GM12878 (cell line): ENCODE results near the gene HIVEP1. TPM values are rescaled to one million over a fixed set of nuclear protein-coding genes. Genes with fewer than 3 reads are reported as not detected.

Source experiments
- ATAC-seq: fragments of 200-7000 bp; cut with Tn5 transposase; 3 replicates; pipeline ENCODE4 v1.9.1; 2020; ENCODE audit warnings: mild to moderate bottlenecking, moderate library complexity
- BruUV-seq: library from RNA; stranded (reverse); fragments of 400-500 nt; replicated peaks from 2 replicates; lab custom pipeline; 2021; lab: Mats Ljungman, UMichigan
- CTCF ChIA-PET: fragments of 300-600 bp; sonication (Branson Sonifier 250); formaldehyde crosslinking; extraction: SDS; loops from one replicate; lab custom pipeline; 2021; ENCODE audit warnings: inconsistent platforms; lab: Yijun Ruan, JAX
- POLR2A ChIA-PET: fragments of 350-600 bp; formaldehyde crosslinking; extraction: SDS; loops from one replicate; lab custom pipeline; 2021; ENCODE audit warnings: inconsistent platforms; lab: Charles Lee
- RAD21 ChIA-PET: fragments of 300-600 bp; sonication (Branson Sonifier 250); formaldehyde crosslinking; loops from one replicate; lab custom pipeline; 2023; ENCODE audit warnings: antibody characterized with exemption; ENCODE audit not compliant: unreplicated experiment; lab: Charles Lee
- SMC1A ChIA-PET: fragments of 300-600 bp; sonication (Branson Sonifier 250); formaldehyde crosslinking; loops from one replicate; lab custom pipeline; 2023; ENCODE audit not compliant: unreplicated experiment, uncharacterized antibody; lab: Charles Lee
- DNase-seq: peaks from one replicate; pipeline ENCODE4 v3.0.0-alpha.2; 2011; ENCODE audit warnings: low read depth, low spot score
- FAIRE-seq: peaks from 3 replicates; lab custom pipeline; 2011; peaks lifted over from hg19 to GRCh38; lab: Jason Lieb, UNC
- H2AFZ ChIP-seq: 2 replicates; pipeline ENCODE4 v1.6.0; 2011; ENCODE audit warnings: low read depth, low read length, control low read depth; ENCODE audit not compliant: control insufficient read depth
- H3K27ac ChIP-seq: 2 replicates; pipeline ENCODE4 v1.5.1; 2011; ENCODE audit warnings: control low read depth; ENCODE audit not compliant: control insufficient read depth, insufficient read depth
- H3K27me3 ChIP-seq, 2 experiments: replicated peaks in 1 of 2; 2 replicates each; pipeline versions ENCODE4 v1.6.0 to v1.6.1; 2011; ENCODE audit warnings: low read length in 1 of 2; ENCODE audit not compliant: control insufficient read depth in 2 of 2, insufficient read depth in 2 of 2
- H3K36me3 ChIP-seq, 2 experiments: 2 replicates each; pipeline ENCODE4 v1.5.1; 2011; ENCODE audit warnings: low read length in 1 of 2; ENCODE audit not compliant: control insufficient read depth in 2 of 2, insufficient read depth in 2 of 2
- H3K4me1 ChIP-seq: 2 replicates; pipeline ENCODE4 v1.6.1; 2011; ENCODE audit warnings: mild to moderate bottlenecking, low read length, moderate library complexity, mixed read lengths; ENCODE audit not compliant: control insufficient read depth, insufficient read depth
- H3K4me2 ChIP-seq: 2 replicates; pipeline ENCODE4 v1.6.0; 2011; ENCODE audit warnings: control low read depth; ENCODE audit not compliant: control insufficient read depth, insufficient read depth
- H3K4me3 ChIP-seq: fragments of 200-600 bp; sonication (generic); 2 replicates; pipeline ENCODE4 v1.5.1; 2016
- H3K79me2 ChIP-seq: 2 replicates; pipeline ENCODE4 v1.6.0; 2011; ENCODE audit warnings: low read length; ENCODE audit not compliant: control insufficient read depth, insufficient read depth
- H3K9ac ChIP-seq: 2 replicates; pipeline ENCODE4 v1.8.0; 2011; ENCODE audit warnings: low read length, control low read depth, mixed read lengths; ENCODE audit not compliant: control insufficient read depth, insufficient read depth
- H3K9me3 ChIP-seq: replicated peaks from 3 replicates; pipeline ENCODE4 v1.5.1; 2011; ENCODE audit warnings: mild to moderate bottlenecking, low read length; ENCODE audit not compliant: control insufficient read depth, insufficient read depth
- H4K20me1 ChIP-seq: 2 replicates; pipeline ENCODE4 v1.6.0; 2011; ENCODE audit not compliant: control insufficient read depth, insufficient read depth
- BHLHE40 ChIP-seq, 2 experiments: fragments of 450-650 bp in 1 of 2; IDR thresholded peaks; 2 replicates each; pipeline ENCODE4 v1.6.1; 2011 to 2017; ENCODE audit warnings: low read depth in 2 of 2, borderline replicate concordance in 1 of 2, improper control_type of control experiment in 1 of 2, low read length in 1 of 2, mild to moderate bottlenecking in 1 of 2
- CBFB ChIP-seq: IDR thresholded peaks from 2 replicates; pipeline ENCODE4 v1.6.1; 2016; ENCODE audit warnings: antibody characterized with exemption, low read depth
- CBX5 ChIP-seq: sonication (generic); IDR thresholded peaks from 2 replicates; pipeline ENCODE4 v1.6.1; 2016; ENCODE audit warnings: low read depth, moderate library complexity, mild to moderate bottlenecking, inconsistent platforms
- CREM ChIP-seq: IDR thresholded peaks from 2 replicates; pipeline ENCODE4 v1.6.1; 2014; ENCODE audit warnings: antibody characterized with exemption, low read depth
- ETV6 ChIP-seq, 2 experiments: fragments of 450-650 bp in 1 of 2; IDR thresholded peaks in 1 of 2; conservative IDR thresholded peaks in 1 of 2; 2 replicates each; pipeline ENCODE4 v1.6.1; 2014; ENCODE audit warnings: antibody characterized with exemption in 1 of 2, borderline replicate concordance in 1 of 2, low read depth in 1 of 2, mild to moderate bottlenecking in 1 of 2, moderate library complexity in 1 of 2
- MEF2A ChIP-seq: IDR thresholded peaks from 2 replicates; pipeline ENCODE4 v1.6.1; 2011; ENCODE audit warnings: low read depth, mild to moderate bottlenecking, low read length, moderate library complexity; ENCODE audit not compliant: insufficient read depth
- NRF1 ChIP-seq: conservative IDR thresholded peaks from 2 replicates; pipeline ENCODE4 v1.6.1; 2011; ENCODE audit warnings: mild to moderate bottlenecking, low read depth, low read length, improper control_type of control experiment
- POU2F2 ChIP-seq: IDR thresholded peaks from 3 replicates; pipeline ENCODE4 v1.6.1; 2011; ENCODE audit warnings: low read depth, mild to moderate bottlenecking, low read length, borderline replicate concordance
- RELA ChIP-seq: fragments of 450-650 bp; IDR thresholded peaks from 2 replicates; pipeline ENCODE4 v1.8.0; 2014; ENCODE audit warnings: borderline replicate concordance; ENCODE audit not compliant: partially characterized antibody
- SPI1 ChIP-seq: IDR thresholded peaks from 2 replicates; pipeline ENCODE4 v1.6.1; 2011; ENCODE audit warnings: low read depth, mild to moderate bottlenecking, low read length, moderate library complexity, borderline replicate concordance; ENCODE audit not compliant: insufficient read depth
- TCF12 ChIP-seq: IDR thresholded peaks from 2 replicates; pipeline ENCODE4 v1.6.1; 2011; ENCODE audit warnings: low read depth, mild to moderate bottlenecking, low read length
- WGBS: methylation state at CpG from one replicate; pipeline ENCODE4 v1.1.6; 2016; ENCODE audit warnings: low lambda C conversion rate; ENCODE audit not compliant: insufficient replicate concordance, insufficient coverage; ENCODE audit errors: missing lambda C conversion rate; 5-methylcytosine and 5-hydroxymethylcytosine counted together
- in situ Hi-C: fragments of 300-500 bp; cut with MboI; formaldehyde crosslinking; loops from 9 replicates; pipeline ENCODE4 v1.14.3; 2018; ENCODE audit warnings: mixed read lengths
- intact Hi-C: fragments of 100-400 bp; cut with micrococcal nuclease; formaldehyde crosslinking; loops from one replicate; pipeline ENCODE4 v1.14.2; 2022; ENCODE audit not compliant: unreplicated experiment
- polyA plus RNA-seq, 11 experiments: library from polyadenylated mRNA; depleted of rRNA in 4 of 11; unstranded in 6 of 11; stranded (reverse) in 5 of 11; fragments of >200 nt; fragmentation: Nextera tagmentation in 4 of 11; fragmentation: Illumina TruSeq in 1 of 11; extraction: Ambion mirVana in 4 of 11; extraction: Trizol in 1 of 11; gene quantifications; 1 replicate in 1 of 11; 2 replicates in 10 of 11; pipeline versions ENCODE4 v1.2.1 to v1.2.3, GENCODE V29; 2011 to 2016; ENCODE audit warnings: inconsistent platforms in 2 of 11, missing spikeins in 2 of 11, low read depth in 1 of 11
- total RNA-seq, 4 experiments: library from RNA; depleted of rRNA in 3 of 4; stranded (reverse); fragments of >200 nt in 3 of 4; fragmentation: Illumina TruSeq in 1 of 4; extraction: Trizol in 1 of 4; gene quantifications; 2 replicates each; pipeline versions ENCODE4 v1.2.1 to v1.2.3, GENCODE V29; 2013 to 2021

Gene HIVEP1
- total and polyA plus RNA-seq, 10 of the 15 experiments (the other 5 are each of a cell fraction or from before 2014, with no cell fraction given), result 4.3 to 37.5 (median 21.6) TPM

DNA sequence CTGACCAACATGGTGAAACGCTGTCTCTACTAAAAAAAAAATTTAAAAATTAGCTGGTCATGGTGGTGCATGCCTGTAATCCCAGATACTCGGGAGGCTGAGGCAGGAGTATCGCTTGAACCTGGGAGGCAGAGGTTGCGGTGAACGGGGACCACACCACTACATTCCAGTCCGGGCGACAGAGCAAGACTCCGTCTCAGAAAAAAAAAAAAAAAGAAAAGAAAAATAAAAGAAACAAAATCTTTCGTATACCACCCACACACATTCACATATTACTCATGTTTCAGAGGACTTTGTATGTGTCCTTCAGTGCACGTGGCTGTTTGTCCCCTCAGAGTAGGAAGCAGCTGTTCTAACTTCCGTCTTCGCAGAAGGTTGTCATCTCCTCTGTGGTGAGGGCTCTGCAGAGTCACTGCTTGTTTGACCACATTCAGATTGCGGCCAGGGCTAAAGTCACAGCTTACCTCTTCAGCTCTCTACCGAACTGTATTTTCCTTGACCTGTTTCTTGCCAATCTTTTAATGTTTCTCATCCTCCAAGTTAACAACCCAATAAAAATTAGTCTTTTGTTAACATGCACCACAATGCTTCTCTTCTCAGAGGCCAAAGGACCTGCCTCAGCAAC lies 36.6 kb upstream of the HIVEP1 start (continued):
- 0 out of 2 replicates have a peak, but pooled peaks have one; percentile 86 for TF ChIP-seq CBX5
- TF ChIP-seq BHLHE40 (IDR thresholded peaks at IDR 0.05; ENCODE audit: borderline replicate concordance in 1 of 2, low read depth in 2 of 2, low read length in 1 of 2), result peak; percentile 39 to 58; a peak in 3 of 4 replicates
- 0 out of 2 replicates have a peak, but pooled peaks have one; percentile 12 for TF ChIP-seq MEF2A
- peak; percentile 85 for TF ChIP-seq TCF12
- peak; percentile 7; the same call in 1 of the 2 replicates for TF ChIP-seq CREM
- peak; percentile 73 for TF ChIP-seq CBFB
- TF ChIP-seq ETV6 (conservative IDR thresholded peaks at IDR 0.05 in 1 of 2, IDR thresholded peaks at IDR 0.05 in 1 of 2; ENCODE audit: borderline replicate concordance in 1 of 2, low read depth in 1 of 2), result peak in 1 of 2 experiments; percentile 80; a peak in 2 of 4 replicates
- no peak for TF ChIP-seq NRF1
- TF ChIP-seq POU2F2, result peak; percentile 85; the same call in 2 of the 3 replicates

DNA sequence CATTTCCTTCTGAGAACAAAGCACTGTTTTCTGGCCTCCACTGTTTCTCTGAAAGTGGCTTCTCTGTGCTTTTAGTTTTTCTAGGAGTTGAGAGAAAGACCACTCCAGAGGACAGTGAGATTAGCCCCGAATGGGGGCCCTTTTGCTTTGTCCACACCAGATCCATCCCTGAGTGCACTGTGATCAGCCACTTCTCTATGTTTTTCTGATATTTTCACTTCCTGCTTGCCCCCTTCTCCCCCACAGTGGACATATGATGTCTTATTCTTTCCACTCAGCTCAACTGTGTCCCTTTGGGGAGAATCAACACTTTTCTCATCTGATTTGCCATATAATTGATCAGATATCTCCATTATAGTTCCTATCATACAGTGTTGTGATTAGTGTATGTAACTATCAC lies 35.6 kb upstream of the HIVEP1 start:
- Histone ChIP-seq H3K9ac (no peak overlapping the region; the same call in 1 of the 2 replicates), H3K79me2 (no peaks in the 10 kb centered on the region), H3K4me3 (no peak overlapping the region)
- RAD21 ChIA-PET, result no interaction called here
- TF ChIP-seq RELA (no peak), SPI1 (0 out of 2 replicates have a peak, but pooled peaks have one; percentile 26)
- TF ChIP-seq, all 136 proteins: peak for 1
- FAIRE-seq, result no peak
- ChIA-PET CTCF (no interaction called here), POLR2A (no interaction called here), SMC1A (no interaction called here)
- no peaks in the 10 kb centered on the region for H4K20me1 ChIP-seq
- 63% methylated on average over 1 of the region's 1 CpG for WGBS
- no peaks in the 10 kb centered on the region; the same call in 2 of the 3 replicates for H3K9me3 ChIP-seq
- peak overlapping the region; percentile 59 for H2AFZ ChIP-seq
- in situ Hi-C loops (no loop called here), intact Hi-C loops (no loop called here)
- peak; percentile 56 for ATAC-seq
- H3K4me1 ChIP-seq, result peaks cover 15% of the 10 kb centered on the region
- no peaks in the 10 kb centered on the region for H3K36me3 ChIP-seq
- peak overlapping the region; percentile 64; the same call in 1 of the 2 replicates for H3K27ac ChIP-seq
- no peak for DNase-seq
- no peaks in the 10 kb centered on the region for H3K27me3 ChIP-seq
- no TSS peak for BruUV-seq
- no peak overlapping the region for H3K4me2 ChIP-seq
